Cerebellar nuclear complex (tissue), 1 donor: ENCODE results near the gene LIPH.
A peak's percentile ranks its signal among the peaks of the same experiment; 100 is the strongest.
"Not testable (repeated sequence)": the region's sequence is repeated elsewhere in the genome, so short reads cannot be mapped to it uniquely, and the experiment has no call there.

Experiments
- DNase-seq, 2 experiments: peaks; one replicate each; lab custom pipeline; 2025; lab: John Stamatoyannopoulos, UW

The LIPH gene

GRCh38 chr3:185488465-185488864 lies 63.9 kb downstream of the LIPH start:
- DNase-seq, result peak; percentile 7 to 73

GRCh38 chr3:185486394-185486793 lies 66.0 kb downstream of the LIPH start:
- DNase-seq, result no peak

GRCh38 chr3:185484296-185484695 lies 68.1 kb downstream of the LIPH start:
- DNase-seq, result no peak

GRCh38 chr3:185479373-185479945 lies 72.9 kb downstream of the LIPH start:
- DNase-seq, result no peak

- no peak for DNase-seq
Observed at GRCh38 chr3:185477316-185477715, 75.1 kb downstream of the LIPH start.

GRCh38 chr3:185474922-185475321 lies 77.5 kb downstream of the LIPH start:
- DNase-seq, result not testable (repeated sequence)

- no peak for DNase-seq
Observed at GRCh38 chr3:185473290-185473815, 79.0 kb downstream of the LIPH start.

GRCh38 chr3:185470323-185470722 lies 82.1 kb downstream of the LIPH start:
- DNase-seq, result no peak

GRCh38 chr3:185469542-185469941 lies 82.8 kb downstream of the LIPH start:
- no peak for DNase-seq

- DNase-seq, result not testable (repeated sequence)
Observed at GRCh38 chr3:185466123-185466522, 86.3 kb downstream of the LIPH start.

GRCh38 chr3:185465471-185465870 lies 86.9 kb downstream of the LIPH start:
- no peak for DNase-seq

GRCh38 chr3:185460719-185461350 lies 91.6 kb downstream of the LIPH start:
- no peak for DNase-seq

- no peak for DNase-seq
Observed at GRCh38 chr3:185460309-185460708, 92.1 kb downstream of the LIPH start.

GRCh38 chr3:185457376-185457775 lies 95.0 kb downstream of the LIPH start:
- no peak for DNase-seq
